Measurements from ENCODE around the gene GAS7.

GAS7 gene

DNA sequence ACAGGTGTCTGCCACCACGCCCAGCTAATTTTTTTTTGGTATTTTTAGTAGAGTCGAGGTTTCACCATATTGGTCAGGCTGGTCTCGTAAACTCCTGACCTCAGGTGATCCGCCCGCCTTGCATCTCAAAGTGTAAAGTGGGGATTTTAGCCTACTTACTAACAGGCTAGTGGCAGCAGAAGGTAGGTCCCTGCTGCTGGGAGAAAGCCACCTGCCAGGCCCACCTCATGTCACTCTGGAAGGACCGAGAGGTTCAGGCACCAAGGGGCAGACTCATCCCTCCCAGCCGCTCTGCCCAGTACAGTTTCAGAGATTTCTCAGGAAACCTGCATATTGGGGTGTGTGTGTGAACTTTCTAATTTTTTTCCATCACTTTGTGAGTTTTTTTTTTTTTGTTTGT, 291.3 kb downstream of the GAS7 start:
- TF ChIP-seq, protein P1, sequence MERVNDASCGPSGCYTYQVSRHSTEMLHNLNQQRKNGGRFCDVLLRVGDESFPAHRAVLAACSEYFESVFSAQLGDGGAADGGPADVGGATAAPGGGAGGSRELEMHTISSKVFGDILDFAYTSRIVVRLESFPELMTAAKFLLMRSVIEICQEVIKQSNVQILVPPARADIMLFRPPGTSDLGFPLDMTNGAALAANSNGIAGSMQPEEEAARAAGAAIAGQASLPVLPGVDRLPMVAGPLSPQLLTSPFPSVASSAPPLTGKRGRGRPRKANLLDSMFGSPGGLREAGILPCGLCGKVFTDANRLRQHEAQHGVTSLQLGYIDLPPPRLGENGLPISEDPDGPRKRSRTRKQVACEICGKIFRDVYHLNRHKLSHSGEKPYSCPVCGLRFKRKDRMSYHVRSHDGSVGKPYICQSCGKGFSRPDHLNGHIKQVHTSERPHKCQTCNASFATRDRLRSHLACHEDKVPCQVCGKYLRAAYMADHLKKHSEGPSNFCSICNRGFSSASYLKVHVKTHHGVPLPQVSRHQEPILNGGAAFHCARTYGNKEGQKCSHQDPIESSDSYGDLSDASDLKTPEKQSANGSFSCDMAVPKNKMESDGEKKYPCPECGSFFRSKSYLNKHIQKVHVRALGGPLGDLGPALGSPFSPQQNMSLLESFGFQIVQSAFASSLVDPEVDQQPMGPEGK (CRISPR knock-in tag; IDR thresholded peaks at IDR 0.05; ENCODE audit: borderline replicate concordance): no peak
- no peak for TF ChIP-seq ZFP3 (CRISPR knock-in tag; IDR thresholded peaks at IDR 0.05)
- no peak for TF ChIP-seq ZNF70 (CRISPR knock-in tag; IDR thresholded peaks at IDR 0.05)
- TF ChIP-seq, protein P2, sequence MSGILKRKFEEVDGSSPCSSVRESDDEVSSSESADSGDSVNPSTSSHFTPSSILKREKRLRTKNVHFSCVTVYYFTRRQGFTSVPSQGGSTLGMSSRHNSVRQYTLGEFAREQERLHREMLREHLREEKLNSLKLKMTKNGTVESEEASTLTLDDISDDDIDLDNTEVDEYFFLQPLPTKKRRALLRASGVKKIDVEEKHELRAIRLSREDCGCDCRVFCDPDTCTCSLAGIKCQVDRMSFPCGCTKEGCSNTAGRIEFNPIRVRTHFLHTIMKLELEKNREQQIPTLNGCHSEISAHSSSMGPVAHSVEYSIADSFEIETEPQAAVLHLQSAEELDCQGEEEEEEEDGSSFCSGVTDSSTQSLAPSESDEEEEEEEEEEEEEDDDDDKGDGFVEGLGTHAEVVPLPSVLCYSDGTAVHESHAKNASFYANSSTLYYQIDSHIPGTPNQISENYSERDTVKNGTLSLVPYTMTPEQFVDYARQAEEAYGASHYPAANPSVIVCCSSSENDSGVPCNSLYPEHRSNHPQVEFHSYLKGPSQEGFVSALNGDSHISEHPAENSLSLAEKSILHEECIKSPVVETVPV (CRISPR knock-in tag; IDR thresholded peaks at IDR 0.05): no peak
- no peak for TF ChIP-seq RARB (CRISPR knock-in tag; IDR thresholded peaks at IDR 0.05)
- no peak for TF ChIP-seq OSR1 (CRISPR knock-in tag; IDR thresholded peaks at IDR 0.05)
- no peak for TF ChIP-seq PPARA (CRISPR knock-in tag; IDR thresholded peaks at IDR 0.05; ENCODE audit: borderline replicate concordance)
- TF ChIP-seq TOX (CRISPR knock-in tag; IDR thresholded peaks at IDR 0.05; ENCODE audit: borderline replicate concordance): no peak
- TF ChIP-seq ZFP30 (CRISPR knock-in tag; IDR thresholded peaks at IDR 0.05): no peak
- no peak for TF ChIP-seq ZNF8 (CRISPR knock-in tag; IDR thresholded peaks at IDR 0.05)
- TF ChIP-seq TCF4 (CRISPR knock-in tag; IDR thresholded peaks at IDR 0.05; ENCODE audit: borderline replicate concordance): no peak
- no peak for TF ChIP-seq ZC3H10 (CRISPR knock-in tag; IDR thresholded peaks at IDR 0.05)
- no peak for TF ChIP-seq BACH2 (CRISPR knock-in tag; IDR thresholded peaks at IDR 0.05; ENCODE audit: borderline replicate concordance)
- TF ChIP-seq, protein P3, sequence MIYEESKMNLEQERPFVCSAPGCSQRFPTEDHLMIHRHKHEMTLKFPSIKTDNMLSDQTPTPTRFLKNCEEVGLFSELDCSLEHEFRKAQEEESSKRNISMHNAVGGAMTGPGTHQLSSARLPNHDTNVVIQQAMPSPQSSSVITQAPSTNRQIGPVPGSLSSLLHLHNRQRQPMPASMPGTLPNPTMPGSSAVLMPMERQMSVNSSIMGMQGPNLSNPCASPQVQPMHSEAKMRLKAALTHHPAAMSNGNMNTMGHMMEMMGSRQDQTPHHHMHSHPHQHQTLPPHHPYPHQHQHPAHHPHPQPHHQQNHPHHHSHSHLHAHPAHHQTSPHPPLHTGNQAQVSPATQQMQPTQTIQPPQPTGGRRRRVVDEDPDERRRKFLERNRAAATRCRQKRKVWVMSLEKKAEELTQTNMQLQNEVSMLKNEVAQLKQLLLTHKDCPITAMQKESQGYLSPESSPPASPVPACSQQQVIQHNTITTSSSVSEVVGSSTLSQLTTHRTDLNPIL (CRISPR knock-in tag; IDR thresholded peaks at IDR 0.05; ENCODE audit: low read depth): no peak
- TF ChIP-seq ESRRG (CRISPR knock-in tag; IDR thresholded peaks at IDR 0.05): no peak
- no peak for TF ChIP-seq GLIS3 (CRISPR knock-in tag; IDR thresholded peaks at IDR 0.05)
- no peak for TF ChIP-seq CSDC2 (CRISPR knock-in tag; IDR thresholded peaks at IDR 0.05)
- TF ChIP-seq, protein P4, sequence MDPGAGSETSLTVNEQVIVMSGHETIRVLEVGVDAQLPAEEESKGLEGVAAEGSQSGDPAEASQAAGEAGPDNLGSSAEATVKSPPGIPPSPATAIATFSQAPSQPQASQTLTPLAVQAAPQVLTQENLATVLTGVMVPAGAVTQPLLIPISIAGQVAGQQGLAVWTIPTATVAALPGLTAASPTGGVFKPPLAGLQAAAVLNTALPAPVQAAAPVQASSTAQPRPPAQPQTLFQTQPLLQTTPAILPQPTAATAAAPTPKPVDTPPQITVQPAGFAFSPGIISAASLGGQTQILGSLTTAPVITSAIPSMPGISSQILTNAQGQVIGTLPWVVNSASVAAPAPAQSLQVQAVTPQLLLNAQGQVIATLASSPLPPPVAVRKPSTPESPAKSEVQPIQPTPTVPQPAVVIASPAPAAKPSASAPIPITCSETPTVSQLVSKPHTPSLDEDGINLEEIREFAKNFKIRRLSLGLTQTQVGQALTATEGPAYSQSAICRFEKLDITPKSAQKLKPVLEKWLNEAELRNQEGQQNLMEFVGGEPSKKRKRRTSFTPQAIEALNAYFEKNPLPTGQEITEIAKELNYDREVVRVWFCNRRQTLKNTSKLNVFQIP (CRISPR knock-in tag; IDR thresholded peaks at IDR 0.05; ENCODE audit: borderline replicate concordance, low read depth): no peak
- no peak for ATAC-seq

DNA sequence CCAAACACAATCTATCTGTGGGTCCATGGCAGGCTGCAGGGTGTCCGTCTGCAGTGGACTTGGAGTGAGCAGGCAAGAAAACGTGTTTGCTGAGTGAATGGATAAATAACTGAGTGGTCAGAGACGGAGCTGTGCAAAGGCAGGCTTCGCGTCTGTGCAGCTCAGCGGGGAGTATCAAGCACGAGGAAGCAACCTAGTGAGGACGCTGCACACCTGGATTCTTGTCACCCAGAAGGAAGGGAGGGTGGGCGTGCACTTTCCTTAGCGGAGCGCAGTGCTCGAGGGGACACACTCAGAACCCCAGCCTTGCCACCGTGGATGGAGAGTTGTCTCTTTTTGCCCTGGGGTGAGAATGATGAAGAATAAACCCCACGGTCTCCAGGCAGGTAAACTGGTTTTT, 291.8 kb downstream of the GAS7 start:
- no peak for ATAC-seq
- TF ChIP-seq ZC3H10 (CRISPR knock-in tag; IDR thresholded peaks at IDR 0.05) (no peak), ZFP30 (CRISPR knock-in tag; IDR thresholded peaks at IDR 0.05) (no peak), SNAI2 (CRISPR knock-in tag; IDR thresholded peaks at IDR 0.05) (no peak), CSDC2 (CRISPR knock-in tag; IDR thresholded peaks at IDR 0.05) (no peak)
- TF ChIP-seq, protein P2 (CRISPR knock-in tag; IDR thresholded peaks at IDR 0.05): no peak

DNA sequence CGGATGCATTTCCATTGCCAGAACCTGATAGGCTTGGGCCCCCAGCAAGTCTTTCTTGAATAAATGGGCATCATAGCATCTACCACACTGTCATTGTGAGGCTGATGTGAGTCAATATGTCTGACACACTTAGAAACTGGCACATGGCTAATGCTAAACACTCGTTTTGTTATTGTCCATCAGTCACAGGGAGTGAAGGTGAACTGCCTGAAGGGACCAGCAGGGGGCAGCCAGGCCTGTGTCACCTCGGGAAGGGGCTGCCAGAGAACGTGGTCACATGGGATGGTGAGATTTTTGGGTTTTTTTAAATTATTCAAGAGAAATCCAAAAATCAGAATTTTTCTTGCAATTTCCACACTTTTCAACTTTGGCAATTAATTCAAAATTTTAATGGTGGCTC, 292.5 kb downstream of the GAS7 start:
- TF ChIP-seq ZNF70 (CRISPR knock-in tag; IDR thresholded peaks at IDR 0.05) (no peak), OSR1 (CRISPR knock-in tag; IDR thresholded peaks at IDR 0.05) (no peak), TCF4 (CRISPR knock-in tag; IDR thresholded peaks at IDR 0.05; ENCODE audit: borderline replicate concordance) (no peak), ISL1 (CRISPR knock-in tag; IDR thresholded peaks at IDR 0.05) (no peak), ZFP3 (CRISPR knock-in tag; IDR thresholded peaks at IDR 0.05) (no peak), ZNF8 (CRISPR knock-in tag; IDR thresholded peaks at IDR 0.05) (no peak), PPARA (CRISPR knock-in tag; IDR thresholded peaks at IDR 0.05; ENCODE audit: borderline replicate concordance) (no peak), BACH2 (CRISPR knock-in tag; IDR thresholded peaks at IDR 0.05; ENCODE audit: borderline replicate concordance) (no peak)
- TF ChIP-seq, protein P3 (CRISPR knock-in tag; IDR thresholded peaks at IDR 0.05; ENCODE audit: low read depth): no peak
- TF ChIP-seq, protein P4 (CRISPR knock-in tag; IDR thresholded peaks at IDR 0.05; ENCODE audit: borderline replicate concordance, low read depth): no peak
- ATAC-seq: 0 out of 3 replicates have a peak, but pooled peaks have one; percentile 42
